Tongue (tissue), 2 donors: ENCODE results near the gene ITIH1. TPM values are rescaled to one million over a fixed set of nuclear protein-coding genes. Genes with fewer than 3 reads are reported as not detected.
"Not testable (repeated sequence)": the region's sequence is repeated elsewhere in the genome, so short reads cannot be mapped to it uniquely, and the experiment has no call there.

Experiments used
- DNase-seq: peaks from one replicate; pipeline ENCODE4 v3.0.0-alpha.2; 2015
- total RNA-seq: library from RNA; depleted of rRNA; stranded (reverse); fragments of >200 nt; gene quantifications from one replicate; pipeline ENCODE4 v1.2.3, GENCODE V29; 2014

Gene ITIH1
- total RNA-seq, 1 donor from 2014 or later = not detected

- no peak for DNase-seq
Observed at GRCh38 chr3:52774066-52774713, 3.2 kb upstream of the ITIH1 start.

GRCh38 chr3:52774901-52775864, 2.2 kb upstream of the ITIH1 start:
- DNase-seq = no peak

GRCh38 chr3:52775877-52776276, 1.5 kb upstream of the ITIH1 start:
- no peak for DNase-seq

- not testable (repeated sequence) for DNase-seq
Observed at GRCh38 chr3:52776486-52776885, 913 bp upstream of the ITIH1 start.

GRCh38 chr3:52777959-52778805, 783 bp downstream of the ITIH1 start:
- DNase-seq = no peak

GRCh38 chr3:52779011-52779836, 1.8 kb downstream of the ITIH1 start:
- no peak for DNase-seq

- DNase-seq = no peak
Observed at GRCh38 chr3:52779837-52780585, 2.6 kb downstream of the ITIH1 start.

GRCh38 chr3:52781741-52782140, 4.3 kb downstream of the ITIH1 start:
- DNase-seq = no peak

GRCh38 chr3:52782412-52783210, 5.2 kb downstream of the ITIH1 start:
- no peak for DNase-seq

GRCh38 chr3:52783211-52783555, 5.8 kb downstream of the ITIH1 start:
- DNase-seq = no peak

- DNase-seq = no peak
Observed at GRCh38 chr3:52784021-52784621, 6.7 kb downstream of the ITIH1 start.

- DNase-seq = no peak
Observed at GRCh38 chr3:52784931-52785590, 7.7 kb downstream of the ITIH1 start.

- no peak for DNase-seq
Observed at GRCh38 chr3:52786330-52787215, 9.2 kb downstream of the ITIH1 start.

- no peak for DNase-seq
Observed at GRCh38 chr3:52787246-52787645, 9.8 kb downstream of the ITIH1 start.

GRCh38 chr3:52787672-52788625, 10.6 kb downstream of the ITIH1 start:
- DNase-seq = no peak

- no peak for DNase-seq
Observed at GRCh38 chr3:52788890-52789745, 11.7 kb downstream of the ITIH1 start.
